Loucy (cell line): ENCODE results near the gene POLR2I.

ENCODE experiments used
- H2AFZ ChIP-seq: fragments of 200-600 bp; sonication (generic); 2 replicates; pipeline ENCODE4 v1.6.0; 2016; ENCODE audit warnings: antibody characterized with exemption, mild to moderate bottlenecking, low read length, moderate library complexity
- H3F3A ChIP-seq: fragments of 200-600 bp; 2 replicates; pipeline ENCODE4 v1.6.0; 2016; ENCODE audit warnings: antibody characterized with exemption, low read depth, mild to moderate bottlenecking
- H3K27me3 ChIP-seq: fragments of 200-600 bp; sonication (generic); 2 replicates; pipeline ENCODE4 v1.6.1; 2014; ENCODE audit warnings: low read length, mild to moderate bottlenecking; ENCODE audit not compliant: insufficient read depth, poor library complexity, severe bottlenecking
- H3K36me3 ChIP-seq: fragments of 200-600 bp; sonication (generic); 2 replicates; pipeline ENCODE4 v1.6.1; 2016; ENCODE audit warnings: low read length; ENCODE audit not compliant: insufficient read depth
- H3K4me1 ChIP-seq: fragments of 200-600 bp; sonication (generic); 2 replicates; pipeline ENCODE4 v1.5.1; 2014; ENCODE audit warnings: low read length, mild to moderate bottlenecking; ENCODE audit not compliant: insufficient read depth, poor library complexity, severe bottlenecking
- H3K4me2 ChIP-seq: fragments of 200-600 bp; sonication (generic); 2 replicates; pipeline ENCODE4 v1.6.0; 2014; ENCODE audit warnings: antibody characterized with exemption, low read length, low read depth, mild to moderate bottlenecking; ENCODE audit not compliant: poor library complexity, severe bottlenecking
- H3K4me3 ChIP-seq: fragments of 200-600 bp; sonication (generic); 2 replicates; pipeline ENCODE4 v1.5.1; 2014; ENCODE audit warnings: low read length, mild to moderate bottlenecking, mixed read lengths; ENCODE audit not compliant: poor library complexity, severe bottlenecking
- H3K79me2 ChIP-seq: fragments of 200-600 bp; sonication (generic); 2 replicates; pipeline ENCODE4 v1.6.1; 2014; ENCODE audit warnings: low read length; ENCODE audit not compliant: insufficient read depth
- H3K9ac ChIP-seq: fragments of 200-600 bp; sonication (generic); 2 replicates; pipeline ENCODE4 v1.6.0; 2014; ENCODE audit warnings: mild to moderate bottlenecking, low read depth, low read length, moderate library complexity; ENCODE audit not compliant: poor library complexity, severe bottlenecking
- H3K9me2 ChIP-seq: fragments of 200-600 bp; sonication (generic); replicated peaks from 2 replicates; pipeline ENCODE4 v1.6.1; 2016; ENCODE audit warnings: low read depth, low read length, mixed read lengths
- H3K9me3 ChIP-seq: fragments of 200-600 bp; sonication (generic); 2 replicates; pipeline ENCODE4 v1.6.1; 2014; ENCODE audit warnings: mild to moderate bottlenecking, antibody characterized with exemption, low read length, low read depth; ENCODE audit not compliant: insufficient read depth
- H4K20me1 ChIP-seq: fragments of 200-600 bp; sonication (generic); 2 replicates; pipeline ENCODE4 v1.6.0; 2014; ENCODE audit warnings: antibody characterized with exemption, low read length, mild to moderate bottlenecking; ENCODE audit not compliant: insufficient read depth, poor library complexity, severe bottlenecking
- CTCF ChIP-seq: fragments of 200-600 bp; sonication (generic); conservative IDR thresholded peaks from 2 replicates; pipeline ENCODE4 v1.5.1; 2014; ENCODE audit warnings: mild to moderate bottlenecking, antibody characterized with exemption, low read length
- EZH2phosphoT487 ChIP-seq: fragments of 200-600 bp; IDR thresholded peaks from 2 replicates; pipeline ENCODE4 v1.6.1; 2018; ENCODE audit warnings: antibody characterized with exemption, mild to moderate bottlenecking, moderate library complexity, borderline replicate concordance

Gene POLR2I

GRCh38 chr19:36093687-36094086 is 21.0 kb downstream of the POLR2I start:
- Histone ChIP-seq H3K9ac (no peak overlapping the region), H2AFZ (no peak overlapping the region), H3K4me1 (no peaks in the 10 kb centered on the region), H3K4me3 (no peak overlapping the region), H3K79me2 (no peaks in the 10 kb centered on the region), H3K9me2 (no peaks in the 10 kb centered on the region), H3K36me3 (peaks cover 73% of the 10 kb centered on the region; the same call in 1 of the 2 replicates), H3K9me3 (no peaks in the 10 kb centered on the region), H3K4me2 (no peak overlapping the region), H4K20me1 (no peaks in the 10 kb centered on the region), H3K27me3 (no peaks in the 10 kb centered on the region), H3F3A (no peaks in the 10 kb centered on the region)
- TF ChIP-seq EZH2phosphoT487, result no peak
- TF ChIP-seq CTCF, result no peak

- TF ChIP-seq EZH2phosphoT487 (no peak), CTCF (no peak)
- H3K9ac ChIP-seq, result no peak overlapping the region
- H3K4me3 ChIP-seq, result no peak overlapping the region
- no peaks in the 10 kb centered on the region for H3F3A ChIP-seq
- H3K9me3 ChIP-seq, result no peaks in the 10 kb centered on the region
- no peak overlapping the region for H2AFZ ChIP-seq
- no peaks in the 10 kb centered on the region for H3K79me2 ChIP-seq
- H3K4me1 ChIP-seq, result no peaks in the 10 kb centered on the region
- H3K9me2 ChIP-seq, result no peaks in the 10 kb centered on the region
- no peaks in the 10 kb centered on the region for H4K20me1 ChIP-seq
- H3K4me2 ChIP-seq, result no peak overlapping the region
- peaks cover 76% of the 10 kb centered on the region; the same call in 1 of the 2 replicates for H3K36me3 ChIP-seq
- no peaks in the 10 kb centered on the region for H3K27me3 ChIP-seq
Observed at GRCh38 chr19:36093146-36093662, 21.5 kb downstream of the POLR2I start.

- H3K9ac ChIP-seq, result no peak overlapping the region
- no peak overlapping the region for H3K4me2 ChIP-seq
- H3K27me3 ChIP-seq, result no peaks in the 10 kb centered on the region
- H3K4me1 ChIP-seq, result no peaks in the 10 kb centered on the region
- no peaks in the 10 kb centered on the region for H3F3A ChIP-seq
- H3K36me3 ChIP-seq, result peaks cover 83% of the 10 kb centered on the region; the same call in 1 of the 2 replicates
- H4K20me1 ChIP-seq, result no peaks in the 10 kb centered on the region
- no peak for TF ChIP-seq CTCF
- TF ChIP-seq EZH2phosphoT487, result no peak
- H3K4me3 ChIP-seq, result no peak overlapping the region
- H3K9me3 ChIP-seq, result no peaks in the 10 kb centered on the region
- no peak overlapping the region for H2AFZ ChIP-seq
- no peaks in the 10 kb centered on the region for H3K9me2 ChIP-seq
- H3K79me2 ChIP-seq, result no peaks in the 10 kb centered on the region
Observed at GRCh38 chr19:36092566-36092965, 22.1 kb downstream of the POLR2I start.
